ENCODE measurements around the gene GPBP1L1.

GPBP1L1 gene

DNA sequence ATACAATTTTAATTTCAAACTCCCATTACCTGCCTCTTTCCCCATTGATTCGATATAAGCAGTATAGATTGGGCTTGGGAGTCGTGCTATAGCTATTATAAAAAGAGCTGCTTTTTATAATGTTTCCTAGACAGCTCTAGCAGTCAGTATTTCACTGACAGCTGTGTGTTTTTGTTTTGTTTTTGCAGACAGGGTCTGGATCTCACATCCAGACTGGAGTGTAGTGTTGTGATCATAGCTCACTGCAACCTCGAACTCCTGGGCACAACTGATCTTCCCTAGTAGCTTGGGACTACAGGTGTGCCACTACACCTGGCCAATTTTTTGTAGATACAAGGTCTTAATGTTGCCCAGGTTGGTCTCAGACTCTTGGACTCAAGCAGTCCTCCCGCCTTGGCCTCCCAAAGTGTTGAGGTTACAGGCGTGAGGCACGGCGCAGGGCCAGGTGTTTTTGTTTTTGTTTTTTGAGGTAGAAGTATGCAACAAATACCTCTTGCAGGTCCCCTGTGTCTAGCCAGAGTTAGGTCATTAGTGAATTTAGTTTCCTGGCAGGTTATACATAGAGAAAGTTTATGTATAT lies 100.7 kb downstream of the GPBP1L1 start:
- TF ChIP-seq YY1 (IDR thresholded peaks at IDR 0.05; ENCODE audit: insufficient read depth, insufficient read length) (no peak), SUZ12 (IDR thresholded peaks at IDR 0.05; ENCODE audit: extremely low read depth, insufficient read depth, insufficient read length) (no peak), ZNF274 (IDR thresholded peaks at IDR 0.05; ENCODE audit: low read depth, low read length) (no peak)
- H3K4me1 ChIP-seq (ENCODE audit: insufficient read depth, insufficient read length), result peaks cover 2% of the 10 kb centered on the region
- DNase-seq (ENCODE audit: low read depth, low spot score), result no peak
- H3K36me3 ChIP-seq (ENCODE audit: insufficient read depth, insufficient read length, low read length), result peaks cover 49% of the 10 kb centered on the region
- H3K9me3 ChIP-seq (ENCODE audit: insufficient read depth, low read length), result no peaks in the 10 kb centered on the region
- H3K4me3 ChIP-seq (ENCODE audit: insufficient read length, low read depth), result peak overlapping the region; percentile 99
- H3K27me3 ChIP-seq (ENCODE audit: insufficient read depth, insufficient read length), result no peaks in the 10 kb centered on the region
- peak overlapping the region; percentile 92 for H3K9ac ChIP-seq (ENCODE audit: insufficient read length, low read depth)

DNA sequence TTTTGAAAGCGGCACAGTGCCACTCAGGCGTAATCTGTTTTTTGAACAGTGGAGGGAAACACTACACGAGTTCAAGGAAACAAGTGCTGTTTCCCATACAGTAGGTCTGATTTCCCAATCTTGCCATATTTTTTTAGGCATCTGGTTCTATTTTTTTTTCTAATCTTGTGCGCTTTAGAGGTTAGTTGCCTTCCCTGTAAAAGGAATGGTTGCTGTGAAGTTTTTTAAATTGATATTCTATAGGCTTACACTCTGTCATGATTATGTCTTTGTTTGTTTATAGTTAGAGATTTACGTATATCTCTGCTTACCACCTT lies 101.3 kb downstream of the GPBP1L1 start:
- Histone ChIP-seq H3K9me3 (ENCODE audit: insufficient read depth, low read length) (no peaks in the 10 kb centered on the region), H3K36me3 (ENCODE audit: insufficient read depth, insufficient read length, low read length) (peaks cover 47% of the 10 kb centered on the region), H3K4me1 (ENCODE audit: insufficient read depth, insufficient read length) (peaks cover 2% of the 10 kb centered on the region), H3K9ac (ENCODE audit: insufficient read length, low read depth) (peak overlapping the region; percentile 92), H3K27me3 (ENCODE audit: insufficient read depth, insufficient read length) (no peaks in the 10 kb centered on the region), H3K4me3 (ENCODE audit: insufficient read length, low read depth) (peak overlapping the region; percentile 99)
- no peak for DNase-seq (ENCODE audit: low read depth, low spot score)
- no peak for TF ChIP-seq YY1 (IDR thresholded peaks at IDR 0.05; ENCODE audit: insufficient read depth, insufficient read length)
- TF ChIP-seq SUZ12 (IDR thresholded peaks at IDR 0.05; ENCODE audit: extremely low read depth, insufficient read depth, insufficient read length), result no peak
- TF ChIP-seq ZNF274 (IDR thresholded peaks at IDR 0.05; ENCODE audit: low read depth, low read length), result no peak

DNA sequence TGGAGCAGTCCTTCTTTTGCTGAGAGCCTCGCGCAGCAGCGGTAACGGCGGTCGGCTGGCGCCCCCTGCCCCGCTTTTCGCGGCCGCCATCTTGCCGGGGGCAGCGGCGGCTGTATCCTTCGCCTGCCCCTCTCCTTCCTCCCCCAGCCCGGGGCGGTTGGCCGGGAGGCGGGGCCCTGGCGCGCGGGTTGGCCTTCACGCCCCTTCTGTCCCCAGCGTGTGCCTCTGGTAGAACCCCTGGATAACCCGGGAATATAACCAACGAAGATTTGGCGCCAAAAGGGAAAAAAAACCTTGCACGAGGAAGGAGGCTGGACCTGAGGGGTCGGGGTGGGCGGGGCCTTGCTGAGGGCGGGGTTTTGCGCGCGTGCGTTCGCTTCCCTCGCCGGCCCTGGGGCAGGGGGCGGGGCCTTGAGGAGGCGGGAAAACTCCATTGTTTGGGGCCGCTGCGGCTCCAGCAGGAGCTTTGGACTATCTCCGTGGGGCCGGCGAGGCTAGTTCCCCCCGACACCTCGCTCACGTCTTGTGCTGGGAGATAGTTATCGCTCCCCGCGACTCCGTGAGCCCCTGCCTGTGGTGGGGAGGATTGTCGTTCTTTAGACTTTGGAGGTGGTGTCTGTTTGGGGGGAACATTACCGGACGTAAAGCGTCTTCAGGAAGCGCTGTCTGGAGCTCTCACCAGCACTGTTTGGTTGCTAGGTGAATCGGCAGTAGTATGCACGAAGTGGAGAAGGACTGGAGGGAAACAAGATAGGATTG lies 101.8 kb downstream of the GPBP1L1 start:
- H3K4me1 ChIP-seq (ENCODE audit: insufficient read depth, insufficient read length), result peaks cover 2% of the 10 kb centered on the region
- peak overlapping the region; percentile 99 for H3K4me3 ChIP-seq (ENCODE audit: insufficient read length, low read depth)
- no peaks in the 10 kb centered on the region for H3K9me3 ChIP-seq (ENCODE audit: insufficient read depth, low read length)
- H3K9ac ChIP-seq (ENCODE audit: insufficient read length, low read depth), result peak overlapping the region; percentile 100
- H3K36me3 ChIP-seq (ENCODE audit: insufficient read depth, insufficient read length, low read length), result peaks cover 43% of the 10 kb centered on the region
- TF ChIP-seq ZNF274 (IDR thresholded peaks at IDR 0.05; ENCODE audit: low read depth, low read length) (no peak), SUZ12 (IDR thresholded peaks at IDR 0.05; ENCODE audit: extremely low read depth, insufficient read depth, insufficient read length) (no peak), YY1 (IDR thresholded peaks at IDR 0.05; ENCODE audit: insufficient read depth, insufficient read length) (peak; percentile 76)
- H3K27me3 ChIP-seq (ENCODE audit: insufficient read depth, insufficient read length), result no peaks in the 10 kb centered on the region
- DNase-seq (ENCODE audit: low read depth, low spot score), result peak; percentile 95

DNA sequence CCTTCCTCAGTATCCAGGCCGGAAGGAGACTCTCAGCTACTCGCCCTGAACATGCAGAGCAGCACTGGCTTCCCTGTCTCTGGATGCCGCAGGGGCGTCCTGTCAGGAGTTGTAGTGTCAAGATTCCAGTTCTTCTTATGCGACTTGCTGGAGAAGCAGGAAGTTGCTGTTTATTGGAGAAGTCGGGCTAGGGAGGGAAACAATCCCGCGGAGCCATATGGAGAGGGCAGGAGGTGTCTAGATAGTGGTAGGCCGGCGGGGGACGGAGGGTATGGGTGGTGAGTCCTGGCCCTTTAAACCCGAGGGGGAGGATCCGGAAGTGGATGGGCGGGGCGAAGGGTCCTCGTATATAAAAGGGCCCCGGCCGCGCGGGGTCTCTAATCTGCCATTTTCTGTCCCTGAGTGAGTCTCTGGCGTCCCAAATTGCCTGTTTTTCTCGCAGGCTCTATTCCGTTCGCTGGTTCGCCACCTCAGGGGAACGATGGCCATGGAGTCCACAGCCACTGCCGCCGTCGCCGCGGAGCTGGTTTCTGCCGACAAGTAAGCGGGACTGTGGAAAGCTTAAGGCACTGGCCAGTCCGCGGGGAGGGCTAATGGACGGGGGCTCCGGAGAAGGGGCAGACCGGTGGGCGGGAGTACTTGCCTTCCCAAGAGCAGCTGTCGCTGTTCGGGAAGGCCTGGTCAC lies 102.5 kb downstream of the GPBP1L1 start, which contains the start of gene NASP:
Gene NASP, plus strand, starts transcription at position 376 of the 685 bp plus-strand sequence. Its CDS starts 106 bp downstream, at position 482.
- peaks cover 37% of the 10 kb centered on the region for H3K36me3 ChIP-seq (ENCODE audit: insufficient read depth, insufficient read length, low read length)
- no peaks in the 10 kb centered on the region for H3K4me1 ChIP-seq (ENCODE audit: insufficient read depth, insufficient read length)
- peak within 1 kb of the TSS; percentile 100 for H3K9ac ChIP-seq (ENCODE audit: insufficient read length, low read depth)
- H3K9me3 ChIP-seq (ENCODE audit: insufficient read depth, low read length), result peaks cover 6% of the 10 kb centered on the region; the same call in 1 of the 2 replicates
- peak; percentile 78 for DNase-seq (ENCODE audit: low read depth, low spot score)
- peak within 1 kb of the TSS; percentile 99 for H3K4me3 ChIP-seq (ENCODE audit: insufficient read length, low read depth)
- no peaks in the 10 kb centered on the region for H3K27me3 ChIP-seq (ENCODE audit: insufficient read depth, insufficient read length)
- TF ChIP-seq ZNF274 (IDR thresholded peaks at IDR 0.05; ENCODE audit: low read depth, low read length), result no peak
- no peak for TF ChIP-seq SUZ12 (IDR thresholded peaks at IDR 0.05; ENCODE audit: extremely low read depth, insufficient read depth, insufficient read length)
- no peak for TF ChIP-seq YY1 (IDR thresholded peaks at IDR 0.05; ENCODE audit: insufficient read depth, insufficient read length)

DNA sequence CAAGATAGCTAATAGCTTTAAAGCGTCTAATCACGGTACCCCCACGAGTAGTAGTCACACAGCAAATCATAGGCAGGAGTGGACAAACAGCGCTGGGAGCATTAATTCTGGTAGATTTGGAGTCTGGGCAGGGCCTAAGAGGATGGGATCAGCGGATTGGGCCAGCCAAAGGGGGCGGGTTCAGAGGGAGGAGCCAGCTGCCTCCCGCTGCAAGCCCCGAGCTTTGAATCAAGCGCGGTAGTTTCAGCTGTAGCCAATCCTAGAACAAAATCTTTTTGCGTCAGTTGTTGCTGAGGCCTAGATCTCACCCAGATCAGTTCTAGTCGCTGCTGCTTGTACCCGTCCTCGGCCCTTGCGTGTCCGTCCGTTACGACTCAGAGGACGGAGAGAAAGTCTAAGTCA lies 103.1 kb downstream of the GPBP1L1 start:
- H3K4me1 ChIP-seq (ENCODE audit: insufficient read depth, insufficient read length), result no peaks in the 10 kb centered on the region
- H3K36me3 ChIP-seq (ENCODE audit: insufficient read depth, insufficient read length, low read length), result peaks cover 32% of the 10 kb centered on the region
- peak overlapping the region; percentile 100 for H3K9ac ChIP-seq (ENCODE audit: insufficient read length, low read depth)
- H3K27me3 ChIP-seq (ENCODE audit: insufficient read depth, insufficient read length), result no peaks in the 10 kb centered on the region
- H3K4me3 ChIP-seq (ENCODE audit: insufficient read length, low read depth), result peak overlapping the region; percentile 99
- TF ChIP-seq YY1 (IDR thresholded peaks at IDR 0.05; ENCODE audit: insufficient read depth, insufficient read length) (no peak), ZNF274 (IDR thresholded peaks at IDR 0.05; ENCODE audit: low read depth, low read length) (no peak), SUZ12 (IDR thresholded peaks at IDR 0.05; ENCODE audit: extremely low read depth, insufficient read depth, insufficient read length) (no peak)
- peaks cover 11% of the 10 kb centered on the region; the same call in 1 of the 2 replicates for H3K9me3 ChIP-seq (ENCODE audit: insufficient read depth, low read length)
- DNase-seq (ENCODE audit: low read depth, low spot score), result peak; percentile 98
